ENCODE measurements around the gene PECR. TPM values are rescaled to one million over a fixed set of nuclear protein-coding genes. Genes with fewer than 3 reads are reported as not detected.

The PECR gene
- total RNA-seq: 11.8 TPM

DNA sequence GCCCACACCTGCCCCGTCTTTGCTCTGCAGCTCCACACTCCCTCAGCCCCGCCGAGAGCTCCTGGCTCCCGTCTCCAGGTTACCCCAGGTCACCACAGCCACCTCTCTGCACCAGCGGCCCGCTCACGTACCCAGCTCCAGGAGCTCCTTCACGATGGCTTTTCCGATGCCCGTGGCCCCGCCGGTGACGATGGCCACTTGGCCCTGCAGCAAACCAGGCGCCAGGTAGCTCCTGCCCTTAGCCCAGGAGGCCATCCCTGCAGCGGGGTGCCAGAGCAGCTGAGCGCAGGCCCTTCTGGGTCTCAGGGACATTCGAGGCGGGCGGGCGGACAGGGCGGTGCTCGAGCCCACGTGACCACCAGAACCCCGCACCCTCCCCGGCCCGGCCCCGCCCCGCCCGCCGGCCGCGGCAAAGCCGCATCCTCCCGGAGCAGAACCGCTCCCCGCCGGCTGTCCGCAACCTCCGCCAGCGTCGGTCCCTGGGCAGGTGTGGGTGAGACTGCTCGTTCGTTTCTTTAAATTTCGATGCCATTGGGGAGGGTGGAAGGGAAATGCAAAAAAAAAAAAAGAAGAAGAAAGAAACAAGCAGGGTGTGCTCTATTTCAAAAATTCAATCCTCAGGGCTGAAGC is at the start of gene PECR, which contains the start of gene TMEM169:
TSS of gene PECR (minus strand) at position 323 of the 630 bp plus-strand sequence. CDS start at position 255, 68 bp downstream.
TSS of gene TMEM169 (plus strand) at position 433 of the 630 bp plus-strand sequence. CDS start 14,045 bp downstream, outside the sequence.
- DNase-seq (ENCODE audit: low read depth in 2 of 3, low spot score in 2 of 3): peak; percentile 26 to 57 (median 55)

- no peak for DNase-seq (ENCODE audit: low read depth in 2 of 3, low spot score in 2 of 3)
Measured at GRCh38 chr2:216130346-216130971, 48.9 kb upstream of the PECR start.

DNA sequence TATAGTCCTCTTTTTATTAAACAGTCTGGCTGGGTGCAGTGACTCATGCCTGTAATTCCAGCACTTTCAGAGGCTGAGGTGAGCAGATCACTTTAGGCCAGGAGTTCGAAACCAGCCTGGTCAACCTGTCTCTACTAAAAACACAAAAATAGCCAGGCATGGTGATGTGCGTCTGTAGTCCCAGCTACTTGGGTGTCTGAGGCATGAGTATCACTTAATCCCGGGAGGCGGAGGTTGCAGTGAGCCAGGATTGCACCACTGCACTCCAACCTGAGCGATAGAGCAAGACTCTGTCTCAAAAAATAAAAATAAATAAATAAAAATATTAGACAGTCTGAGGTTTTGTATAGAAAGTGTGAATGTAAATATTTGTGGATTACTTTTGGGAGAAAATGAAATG is 45.3 kb upstream of the PECR start:
- no peak for DNase-seq (ENCODE audit: low read depth in 2 of 3, low spot score in 2 of 3)

GRCh38 chr2:216121255-216121654 is 39.6 kb upstream of the PECR start:
- no peak for DNase-seq (ENCODE audit: low read depth in 2 of 3, low spot score in 2 of 3)

DNA sequence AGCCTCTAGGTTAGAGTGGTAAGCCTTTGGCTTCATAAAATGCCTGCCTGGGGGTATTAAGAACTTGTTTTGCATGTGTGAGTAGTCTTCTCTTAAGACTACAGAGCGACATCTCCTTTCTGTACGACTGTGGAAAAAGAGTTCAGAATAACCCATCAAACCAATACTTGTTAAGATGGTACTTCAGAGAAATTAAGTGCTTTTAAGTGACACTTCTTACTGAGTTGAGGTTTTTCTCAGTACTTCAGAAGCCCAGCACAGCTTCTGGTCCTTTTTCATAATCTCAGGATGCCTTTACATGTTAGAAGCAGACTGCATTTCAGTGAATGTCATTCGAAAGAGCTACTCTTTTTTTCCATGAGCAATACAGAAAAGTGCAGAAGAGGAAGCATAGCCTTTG is 38.4 kb upstream of the PECR start:
- DNase-seq (ENCODE audit: low read depth in 2 of 3, low spot score in 2 of 3): no peak

DNA sequence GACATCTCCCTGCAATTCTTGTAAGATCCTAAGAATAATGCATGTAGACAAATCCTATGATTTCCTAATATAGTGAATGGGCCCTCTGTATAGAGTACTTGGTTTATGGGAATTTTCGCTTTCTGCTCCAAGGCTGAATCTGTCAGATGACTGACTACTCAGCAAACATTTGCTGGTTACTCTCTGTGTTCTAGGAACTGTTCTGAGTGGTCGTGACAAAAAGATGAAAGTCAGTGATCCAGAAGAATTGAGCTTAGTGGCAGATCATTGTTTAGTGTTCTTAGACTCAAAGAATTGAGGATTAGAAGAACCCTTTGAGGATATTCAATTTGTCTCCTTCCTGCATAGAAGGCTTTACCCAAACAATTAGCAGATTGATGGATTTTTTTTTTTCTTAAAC is 37.5 kb upstream of the PECR start:
- DNase-seq (ENCODE audit: low read depth in 2 of 3, low spot score in 2 of 3): no peak

- no peak for DNase-seq (ENCODE audit: low read depth in 2 of 3, low spot score in 2 of 3)
Measured at GRCh38 chr2:216118474-216118873, 36.9 kb upstream of the PECR start.

DNA sequence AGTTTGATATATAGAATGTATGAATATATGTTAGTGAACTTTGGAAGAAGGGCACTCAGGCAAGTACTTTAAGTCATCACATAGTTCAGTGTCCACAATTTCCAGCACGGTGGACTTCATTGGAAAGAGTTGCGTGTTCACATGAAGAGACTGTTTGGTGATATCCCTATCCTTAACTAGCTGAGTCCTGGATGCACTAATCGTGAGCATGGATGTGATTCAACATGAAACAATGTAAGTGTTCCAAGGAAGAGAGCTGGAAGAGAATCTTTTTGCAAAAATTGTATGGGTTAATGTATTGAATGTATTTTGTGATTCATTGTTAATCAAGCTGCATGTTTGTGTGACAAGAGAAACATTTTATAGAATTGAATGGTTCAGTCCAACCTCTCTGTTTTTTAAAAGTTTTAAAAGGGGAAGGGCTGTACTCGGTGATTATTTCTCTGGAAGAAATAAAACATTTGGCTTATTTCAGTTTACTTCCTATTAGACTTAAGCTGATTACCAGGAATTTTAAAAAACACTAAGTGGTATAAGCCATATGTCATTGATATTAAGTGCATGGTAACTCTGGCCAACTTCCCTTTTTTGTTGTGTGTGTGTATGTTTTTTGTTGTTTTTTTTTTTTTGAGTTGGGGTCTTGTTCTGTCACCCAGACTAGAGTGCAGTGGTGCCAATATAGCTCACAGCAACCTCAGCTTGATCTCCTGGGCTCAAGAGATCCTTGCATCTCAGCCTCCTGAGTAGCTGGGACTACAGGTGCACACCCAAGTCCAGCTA is 36.1 kb upstream of the PECR start:
- peak in 1 of 3 donors; percentile 30 for DNase-seq (ENCODE audit: low read depth in 2 of 3, low spot score in 2 of 3)

DNA sequence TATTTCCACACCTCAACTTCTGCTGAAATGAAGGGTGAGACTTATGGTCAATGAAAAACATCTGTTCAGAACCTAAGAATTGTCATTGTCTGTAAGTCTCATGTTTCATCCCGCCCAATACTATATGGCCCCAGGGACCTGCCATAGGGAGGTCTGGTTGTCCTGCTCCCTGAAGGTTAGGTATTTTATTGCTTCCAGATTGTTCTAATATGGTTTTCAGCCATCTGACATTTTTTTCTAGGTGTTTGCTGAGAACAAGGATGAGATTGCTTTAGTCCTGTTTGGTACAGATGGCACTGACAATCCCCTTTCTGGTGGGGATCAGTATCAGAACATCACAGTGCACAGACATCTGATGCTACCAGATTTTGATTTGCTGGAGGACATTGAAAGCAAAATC is 34.8 kb upstream of the PECR start:
- no peak for DNase-seq (ENCODE audit: low read depth in 2 of 3, low spot score in 2 of 3)

- peak; percentile 99 to 100 (median 99) for DNase-seq (ENCODE audit: low read depth in 2 of 3, low spot score in 2 of 3)
Measured at GRCh38 chr2:216114714-216115531, 33.3 kb upstream of the PECR start.

DNA sequence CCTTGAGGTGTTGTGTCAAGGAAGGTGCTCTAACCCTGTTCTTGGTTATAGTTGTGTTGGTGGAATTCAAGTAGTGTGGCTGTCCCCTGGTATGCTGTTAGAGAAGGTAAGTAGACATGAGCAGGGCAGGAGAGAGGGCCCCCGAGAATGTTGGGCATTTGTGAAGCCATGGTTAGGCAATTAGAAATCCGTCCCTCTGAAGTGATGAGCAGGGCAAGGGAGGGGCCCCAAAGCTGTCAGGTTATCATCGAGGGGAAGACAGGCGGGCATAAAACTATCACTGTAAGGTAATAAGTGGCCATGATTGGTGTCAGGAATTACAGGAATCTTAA is 32.7 kb upstream of the PECR start:
- no peak for DNase-seq (ENCODE audit: low read depth in 2 of 3, low spot score in 2 of 3)

- no peak for DNase-seq (ENCODE audit: low read depth in 2 of 3, low spot score in 2 of 3)
Measured at GRCh38 chr2:216113572-216113971, 32.0 kb upstream of the PECR start.

GRCh38 chr2:216112926-216113325 is 31.3 kb upstream of the PECR start:
- no peak for DNase-seq (ENCODE audit: low read depth in 2 of 3, low spot score in 2 of 3)

DNA sequence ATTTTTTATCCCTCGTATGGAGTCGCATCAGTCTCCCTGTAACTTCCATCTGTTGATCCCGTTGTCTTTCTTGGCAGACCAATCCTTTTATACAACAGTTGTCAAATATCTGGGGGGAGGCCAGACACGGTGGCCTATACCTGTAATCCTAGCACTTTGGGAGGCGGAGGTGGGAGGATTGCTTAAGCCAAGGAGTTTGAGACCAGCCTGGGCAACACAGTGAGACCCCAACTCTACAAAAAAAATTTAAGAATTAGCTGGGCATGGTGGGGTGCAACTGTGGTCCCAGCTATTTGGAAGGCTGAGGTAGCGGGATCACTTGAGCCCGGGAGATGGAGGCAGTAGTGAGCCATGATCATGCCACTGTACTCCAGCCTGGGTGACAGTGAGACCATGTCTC is 29.5 kb upstream of the PECR start:
- no peak for DNase-seq (ENCODE audit: low read depth in 2 of 3, low spot score in 2 of 3)

DNA sequence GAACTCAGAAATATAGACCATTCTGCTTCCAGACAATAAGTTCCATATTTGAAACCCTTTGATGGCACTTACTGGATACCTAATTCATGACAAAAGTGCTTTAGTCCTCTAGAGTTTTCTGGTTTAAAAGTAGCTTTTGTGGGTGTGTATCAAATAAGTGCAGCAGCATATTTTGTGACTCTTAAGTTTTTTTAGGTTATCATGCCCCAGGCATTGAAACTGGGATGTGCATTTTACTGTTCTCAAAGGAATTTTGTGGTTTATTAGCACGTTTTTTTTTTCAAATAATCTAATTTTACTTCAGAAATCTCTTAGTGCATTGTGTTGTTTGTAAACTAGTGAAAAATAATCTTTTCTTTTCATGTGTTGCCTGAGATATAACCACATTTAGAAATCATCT is 29.0 kb upstream of the PECR start:
- no peak for DNase-seq (ENCODE audit: low read depth in 2 of 3, low spot score in 2 of 3)

DNA sequence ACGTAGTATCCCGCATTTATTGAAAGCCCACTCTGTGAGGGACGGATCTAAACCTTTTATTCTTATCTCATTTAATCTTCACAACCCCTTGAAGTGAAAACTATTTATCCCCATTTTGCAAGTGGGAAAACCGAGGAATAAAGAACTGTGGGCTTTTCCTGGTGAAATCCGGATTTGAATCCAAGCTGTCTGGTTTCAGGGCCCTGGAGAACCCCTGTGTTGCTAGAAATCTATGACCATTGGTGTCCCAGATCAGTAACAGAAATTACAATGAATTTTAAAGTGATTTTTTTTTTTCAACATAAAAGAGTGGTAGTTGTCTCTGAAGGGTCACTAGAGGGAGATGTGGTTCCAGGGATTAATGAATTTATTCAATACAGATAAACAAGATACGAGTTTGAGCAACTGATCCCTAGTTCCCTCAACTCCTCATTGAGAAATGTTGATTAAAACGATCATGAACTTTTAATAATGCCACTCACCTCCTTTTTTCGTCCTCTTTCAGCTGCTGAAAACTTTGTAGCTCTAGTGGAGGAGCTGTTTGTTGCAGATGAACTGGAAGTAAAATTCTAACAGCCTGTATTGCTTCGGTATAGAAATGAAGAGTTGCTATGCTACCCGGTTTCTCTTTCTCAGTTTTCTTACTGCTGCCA is 28.5 kb upstream of the PECR start:
- peak in 2 of 3 donors; percentile 50 to 57 for DNase-seq (ENCODE audit: low read depth in 2 of 3, low spot score in 2 of 3)

DNA sequence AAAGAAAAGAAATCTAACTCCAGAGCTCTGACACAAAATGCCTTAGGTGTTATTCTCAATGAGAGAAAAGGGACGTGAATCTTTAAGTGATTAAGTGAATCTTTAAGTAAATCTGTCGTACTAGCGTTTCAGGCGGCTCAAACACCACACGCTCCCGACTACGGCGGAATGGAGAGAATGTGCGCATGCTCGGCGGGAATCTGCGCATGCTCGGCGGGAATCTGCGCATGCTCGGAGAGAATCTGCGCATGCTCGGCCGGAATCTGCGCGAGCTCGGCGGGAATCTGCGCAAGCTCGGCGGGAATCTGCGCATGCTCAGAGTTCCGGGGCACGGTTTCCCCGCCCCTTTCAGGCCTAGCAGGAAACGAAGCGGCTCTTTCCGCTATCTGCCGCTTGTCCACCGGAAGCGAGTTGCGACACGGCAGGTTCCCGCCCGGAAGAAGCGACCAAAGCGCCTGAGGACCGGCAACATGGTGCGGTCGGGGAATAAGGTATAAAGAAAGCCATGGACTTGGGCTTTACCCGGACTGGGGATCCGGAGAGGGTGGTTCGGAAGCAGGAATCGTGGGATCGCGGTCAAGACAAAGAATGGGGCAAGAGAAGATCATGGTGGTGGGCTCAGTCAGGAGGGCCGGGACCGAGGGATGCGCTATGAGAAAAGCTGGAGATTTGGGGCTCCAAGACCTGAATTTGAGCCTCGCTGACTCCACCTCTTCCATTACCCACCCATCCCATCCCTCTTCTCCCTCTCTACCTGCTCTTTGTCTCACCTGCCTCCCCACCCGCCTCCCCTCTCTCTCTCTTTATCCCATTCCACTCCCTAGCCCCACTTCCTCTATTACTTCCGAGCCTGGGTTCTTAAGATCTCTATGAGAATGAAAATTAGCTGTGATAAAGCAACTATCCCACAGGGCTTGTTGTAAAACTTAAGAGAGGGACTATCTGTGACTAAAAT is 27.6 kb upstream of the PECR start, which contains the start of gene XRCC5:
TSS of gene XRCC5 (plus strand) at position 382 of the 955 bp plus-strand sequence. CDS start at position 471, 89 bp downstream.
- peak; percentile 95 to 99 (median 97) for DNase-seq (ENCODE audit: low read depth in 2 of 3, low spot score in 2 of 3)

DNA sequence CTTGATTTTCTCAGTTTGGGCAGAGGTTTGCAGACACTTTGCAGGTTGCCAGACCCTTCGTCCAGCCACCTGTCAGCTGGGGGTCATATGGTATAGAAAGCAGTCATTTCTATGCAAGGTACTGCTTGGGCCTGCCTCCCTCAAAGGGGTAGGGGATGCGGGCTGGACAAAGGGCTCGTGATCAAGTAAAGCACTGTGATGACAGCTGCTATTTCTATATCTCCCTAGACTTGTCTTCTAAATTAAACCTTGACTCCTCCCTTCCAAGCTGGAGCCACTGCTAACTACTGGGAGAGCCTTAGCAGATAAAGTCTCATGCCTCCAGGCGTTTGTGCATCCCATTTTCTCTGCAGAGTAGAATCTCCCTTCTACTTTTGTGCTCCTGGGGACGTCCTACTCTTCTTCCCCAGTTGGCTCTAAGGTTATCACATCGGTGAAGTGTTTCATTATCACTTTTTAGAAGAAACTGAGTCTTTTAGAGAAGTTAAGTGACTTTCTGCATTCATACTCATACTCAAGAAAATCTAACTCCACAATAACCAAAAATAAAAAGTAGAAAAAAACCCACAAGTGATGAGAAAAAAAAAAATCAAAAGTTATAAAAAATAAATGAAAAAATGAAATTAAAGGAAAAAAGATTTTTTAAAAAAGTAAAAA is 26.8 kb upstream of the PECR start:
- no peak for DNase-seq (ENCODE audit: low read depth in 2 of 3, low spot score in 2 of 3)

GRCh38 chr2:216107760-216108159 is 26.2 kb upstream of the PECR start:
- no peak for DNase-seq (ENCODE audit: low read depth in 2 of 3, low spot score in 2 of 3)

All from hematopoietic multipotent progenitor cell (in vitro differentiated cells).